Measurements from ENCODE around the gene SCN1A. TPM values are rescaled to one million over a fixed set of nuclear protein-coding genes. Genes with fewer than 3 reads are reported as not detected.

SCN1A gene
- total RNA-seq, 1 experiment from 2014 or later = not detected

GRCh38 chr2:165950438-165950837 lies 177.4 kb downstream of the SCN1A start:
- in situ Hi-C loops (cut with HindIII; ENCODE audit: low sequenced_read_pairs) = no loop called here
- DNase-seq (ENCODE audit: low spot score) = no peak

GRCh38 chr2:165941827-165942226 lies 186.0 kb downstream of the SCN1A start:
- in situ Hi-C loops (cut with HindIII; ENCODE audit: low sequenced_read_pairs) = no loop called here

GRCh38 chr2:165938237-165938636 lies 189.6 kb downstream of the SCN1A start:
- in situ Hi-C loops (cut with HindIII; ENCODE audit: low sequenced_read_pairs) = no loop called here
- DNase-seq (ENCODE audit: low spot score) = no peak

More at GRCh38 chr2:165941827-165942226, 186.0 kb downstream of the SCN1A start:
- no peak for DNase-seq (ENCODE audit: low spot score)

Other genes starting within 250 kb of the SCN1A start
- 4.4 and 18.5 TPM in 2 replicates for gene TTC21B, start 174.2 kb downstream of the SCN1A start, total RNA-seq (2014; rRNA removed; shearing (Covaris generic))
- not detected in 2 replicates for gene SCN9A, start 247.9 kb upstream of the SCN1A start, total RNA-seq (2014; rRNA removed; shearing (Covaris generic))